Measurements from ENCODE around the gene LGR6.
A peak's percentile ranks its signal among the peaks of the same experiment; 100 is the strongest.
"Not testable (repeated sequence)": the region's sequence is repeated elsewhere in the genome, so short reads cannot be mapped to it uniquely, and the experiment has no call there.

LGR6 gene

GRCh38 chr1:202224453-202224852 is 30.9 kb downstream of the LGR6 start:
- DNase-seq: no peak

GRCh38 chr1:202225131-202225530 is 31.5 kb downstream of the LGR6 start:
- DNase-seq: no peak

DNA sequence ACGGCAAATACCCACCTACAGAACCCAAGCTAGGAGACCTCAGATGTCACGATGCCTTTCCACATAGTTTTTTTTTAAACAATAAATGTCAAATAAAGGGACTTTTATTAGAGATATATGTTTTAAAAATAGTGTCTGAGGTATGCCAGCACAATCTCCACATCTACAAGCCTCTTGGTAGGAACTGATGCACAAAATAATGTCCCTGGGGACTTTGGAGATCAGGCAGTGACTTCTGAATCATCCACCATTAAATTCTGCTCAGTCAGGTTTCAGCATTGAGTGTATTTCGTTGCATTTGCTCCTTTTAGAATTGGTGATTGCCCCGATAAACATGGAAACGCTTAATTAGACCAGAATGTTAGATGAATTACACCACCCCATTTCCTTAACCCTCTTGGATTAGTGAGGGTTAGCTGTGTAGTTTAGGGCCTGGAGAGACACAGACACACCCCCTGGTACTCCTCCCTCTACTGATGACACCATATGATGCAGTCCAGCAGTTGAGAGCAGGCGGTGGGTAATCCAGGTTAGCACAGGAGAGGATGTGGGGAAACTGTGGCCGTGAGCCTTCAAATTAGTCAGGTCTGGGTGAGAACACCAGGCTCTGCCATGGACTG is 33.6 kb downstream of the LGR6 start:
- DNase-seq: no peak

GRCh38 chr1:202227997-202228401 is 34.4 kb downstream of the LGR6 start:
- no peak for DNase-seq

DNA sequence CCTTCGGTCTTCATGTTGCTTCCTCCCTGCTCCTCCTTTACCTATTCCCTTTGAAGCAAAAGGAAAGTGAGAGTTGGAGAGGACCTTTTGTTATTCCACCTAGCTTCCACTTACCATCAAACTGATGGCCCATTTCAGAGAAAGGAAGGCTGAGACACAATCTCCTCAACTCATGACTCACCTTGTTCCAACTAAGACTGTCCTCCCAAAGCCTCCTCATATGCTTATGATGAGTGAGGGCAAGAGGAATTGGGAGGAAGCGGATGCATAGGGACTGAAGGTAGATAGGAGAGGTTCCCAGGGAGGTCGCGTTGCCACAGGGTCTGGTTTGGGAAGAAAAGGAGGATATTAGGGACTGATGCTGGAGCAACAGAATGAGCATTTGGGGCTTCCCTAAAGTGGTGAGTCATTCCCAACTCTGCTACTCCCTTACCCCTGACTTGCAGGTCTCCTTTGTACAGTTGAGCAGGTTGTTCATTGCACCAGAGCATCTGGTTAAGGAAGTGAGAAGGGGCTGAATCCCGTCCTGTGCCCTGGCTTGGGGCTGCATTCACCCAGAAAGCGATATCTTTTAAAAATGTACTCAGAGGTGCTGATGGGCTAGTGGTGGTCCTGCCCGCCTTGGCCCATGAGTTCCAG is 35.0 kb downstream of the LGR6 start:
- DNase-seq: no peak

DNA sequence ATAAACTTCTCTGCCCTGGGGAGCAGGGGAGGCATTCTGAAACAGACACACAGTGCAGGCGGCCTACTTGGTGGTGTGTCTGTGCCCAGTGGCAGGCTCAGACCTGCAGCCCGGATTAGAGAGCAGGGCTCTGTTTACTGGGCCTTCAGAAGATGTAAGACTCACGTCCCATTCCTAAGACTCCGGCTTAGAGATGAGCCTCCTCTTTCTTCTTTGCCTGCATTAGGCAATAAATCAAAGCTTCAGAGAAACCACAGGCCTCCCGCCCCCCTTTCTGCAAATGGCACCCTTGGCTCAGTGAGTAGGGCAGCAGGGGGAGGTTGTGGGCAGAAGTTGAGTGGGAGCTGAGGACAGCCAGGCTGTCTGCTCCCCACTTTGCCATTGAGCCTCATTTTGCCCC is 35.8 kb downstream of the LGR6 start:
- no peak for DNase-seq

- no peak for DNase-seq
Observed at GRCh38 chr1:202230061-202230938, 36.7 kb downstream of the LGR6 start.

DNA sequence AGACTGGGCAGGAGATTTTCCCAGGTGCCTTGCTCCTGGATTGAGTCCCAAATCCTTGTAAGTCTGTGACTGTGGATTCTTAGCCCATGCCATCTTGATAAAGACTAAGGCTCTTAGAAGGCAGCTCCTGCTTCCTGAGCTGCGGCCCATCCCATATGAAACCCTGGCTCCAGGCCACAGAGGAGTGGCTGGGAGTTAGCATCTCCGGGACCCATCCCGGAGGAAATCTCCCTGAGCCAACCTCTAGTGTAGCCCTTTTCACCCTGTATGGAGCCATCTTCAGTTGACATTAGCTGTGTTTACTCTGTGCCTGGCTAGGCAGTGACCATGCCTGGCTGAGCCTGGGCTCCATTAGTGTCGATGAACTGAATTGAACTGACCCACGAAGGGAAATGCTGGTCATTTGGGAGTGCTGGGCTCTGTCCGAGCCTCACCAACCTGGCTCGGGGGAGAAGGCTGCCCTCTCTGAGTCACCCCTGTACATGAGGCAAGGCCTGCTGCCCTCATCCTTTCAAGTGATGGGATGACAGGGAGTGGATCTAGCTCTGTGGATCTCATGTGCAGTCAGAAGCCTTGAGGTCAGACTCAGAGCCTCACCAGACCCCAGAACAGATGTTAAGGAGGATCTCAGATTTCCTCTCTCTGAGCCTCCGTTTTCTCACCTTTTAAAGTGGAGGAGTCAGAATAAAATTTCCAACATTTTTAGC is 37.5 kb downstream of the LGR6 start:
- no peak for DNase-seq

GRCh38 chr1:202233171-202233570 is 39.6 kb downstream of the LGR6 start:
- DNase-seq: no peak

- DNase-seq: no peak
Observed at GRCh38 chr1:202233804-202234203, 40.2 kb downstream of the LGR6 start.

- DNase-seq: no peak
Observed at GRCh38 chr1:202234331-202235002, 40.9 kb downstream of the LGR6 start.

DNA sequence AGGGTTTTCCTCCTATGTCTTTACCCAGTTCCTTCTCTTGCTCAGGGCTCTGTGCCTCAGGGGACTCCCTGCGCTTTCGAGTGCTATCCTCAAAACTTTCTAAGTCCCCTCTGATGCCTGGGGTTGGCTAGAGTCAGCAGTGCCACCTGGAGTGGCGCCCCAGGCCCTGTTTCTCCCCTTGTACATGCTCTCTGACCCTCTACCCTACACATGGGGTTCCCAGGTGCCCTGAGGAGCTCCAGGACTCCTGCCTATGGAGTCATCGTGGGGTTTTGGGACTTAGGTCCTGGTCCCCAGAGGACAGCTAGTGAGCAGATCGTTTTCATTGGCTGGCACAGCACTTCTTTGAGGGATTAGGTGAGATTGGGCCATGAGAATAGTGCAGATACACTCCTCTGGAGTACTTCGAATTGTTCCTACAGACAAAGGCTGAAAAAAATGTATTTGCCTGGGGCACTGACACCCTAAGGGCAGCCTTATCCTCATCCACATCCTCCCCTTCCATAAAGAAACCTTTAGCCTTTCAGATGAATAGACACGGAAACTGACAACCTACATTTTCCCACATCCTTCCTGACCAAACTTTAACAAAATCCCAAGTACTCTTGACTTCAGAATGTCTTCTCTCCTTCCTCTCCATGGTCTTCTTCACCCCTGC is 41.5 kb downstream of the LGR6 start:
- no peak for DNase-seq

DNA sequence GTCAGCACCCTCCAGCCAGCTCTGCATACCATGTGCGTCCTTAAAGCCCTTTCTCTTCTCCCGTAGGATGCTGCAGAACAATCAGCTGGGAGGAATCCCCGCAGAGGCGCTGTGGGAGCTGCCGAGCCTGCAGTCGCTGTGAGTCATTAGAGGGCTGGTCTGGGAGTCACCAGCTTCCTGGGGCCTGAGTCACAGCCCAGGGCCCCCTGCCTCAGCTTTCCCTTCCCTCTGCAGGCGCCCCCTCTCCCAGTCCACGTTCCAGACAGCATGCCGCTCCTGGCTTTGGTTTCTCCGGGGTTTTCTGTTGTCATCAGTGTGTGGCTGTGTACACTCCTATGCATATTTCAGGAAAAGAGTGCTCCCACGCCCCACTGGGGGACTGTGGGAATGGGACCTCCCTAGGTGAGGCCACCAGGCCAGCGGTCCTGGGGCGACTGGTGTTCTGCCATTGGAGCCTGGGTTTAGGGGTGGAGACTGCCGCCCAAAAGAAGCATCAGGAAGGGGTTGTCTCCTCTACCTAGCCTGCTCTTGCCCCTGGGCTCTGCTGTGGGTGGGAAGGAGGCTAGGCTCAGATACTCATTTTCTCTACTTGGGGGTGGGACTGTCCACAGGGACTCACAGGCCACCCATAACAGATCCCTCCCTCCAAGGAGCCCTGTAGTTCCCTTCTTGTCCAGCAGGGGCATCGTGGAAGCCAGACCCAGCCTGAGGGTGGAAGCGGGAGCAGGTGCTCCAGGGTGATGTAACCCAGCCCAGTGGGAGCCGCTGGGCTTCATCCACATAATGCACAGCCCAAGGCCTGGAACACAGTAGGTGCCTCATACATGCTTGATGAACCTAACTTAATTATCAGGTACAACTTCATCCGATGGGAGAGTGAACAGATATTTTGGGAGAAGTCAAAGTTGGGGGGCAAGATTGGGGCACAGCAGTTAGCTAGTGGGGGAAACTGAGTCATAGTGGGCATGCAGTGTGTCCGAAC is 42.5 kb downstream of the LGR6 start:
- peak; percentile 75 for DNase-seq

- no peak for DNase-seq
Observed at GRCh38 chr1:202237052-202237451, 43.5 kb downstream of the LGR6 start.

DNA sequence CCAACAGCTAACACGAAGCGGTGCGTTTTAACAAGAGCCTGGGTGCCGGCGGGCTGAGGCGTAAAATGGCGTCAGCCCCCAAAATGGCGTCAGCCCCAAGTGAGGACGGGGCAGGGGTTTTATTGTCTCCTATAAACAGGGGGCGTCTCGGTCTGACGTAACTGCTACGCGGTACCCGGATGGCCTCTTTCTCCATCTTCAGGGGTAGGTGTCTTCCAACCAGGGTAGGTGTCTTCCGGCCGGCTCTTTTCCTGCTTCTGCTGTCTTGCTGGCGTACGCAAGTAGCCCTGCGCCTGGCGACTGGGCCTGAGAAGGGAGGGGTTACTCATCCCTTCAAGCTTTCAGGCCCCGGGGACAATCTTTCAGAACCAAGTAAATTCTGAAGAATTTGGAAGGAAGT is 45.3 kb downstream of the LGR6 start:
- no peak for DNase-seq

DNA sequence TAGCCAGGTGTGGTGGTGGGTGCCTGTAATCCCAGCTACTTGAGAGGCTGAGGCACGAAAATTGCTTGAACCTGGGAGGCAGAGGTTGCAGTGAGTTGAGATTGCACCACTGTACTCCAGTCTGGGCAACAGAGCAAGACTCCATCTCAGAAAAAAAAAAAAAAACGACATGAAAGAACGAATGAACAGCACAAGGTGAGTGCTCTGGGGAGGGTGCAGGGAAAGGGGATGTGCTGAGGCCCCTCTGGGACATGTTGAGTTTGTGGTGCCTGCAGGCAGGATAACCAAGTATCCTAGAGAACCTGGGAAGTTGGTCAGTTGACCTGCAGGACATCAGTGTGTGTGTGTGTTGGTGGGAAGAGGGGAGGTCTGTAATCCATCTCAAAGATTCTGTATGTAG is 46.6 kb downstream of the LGR6 start:
- not testable (repeated sequence) for DNase-seq

GRCh38 chr1:202240956-202241355 is 47.4 kb downstream of the LGR6 start:
- no peak for DNase-seq

DNA sequence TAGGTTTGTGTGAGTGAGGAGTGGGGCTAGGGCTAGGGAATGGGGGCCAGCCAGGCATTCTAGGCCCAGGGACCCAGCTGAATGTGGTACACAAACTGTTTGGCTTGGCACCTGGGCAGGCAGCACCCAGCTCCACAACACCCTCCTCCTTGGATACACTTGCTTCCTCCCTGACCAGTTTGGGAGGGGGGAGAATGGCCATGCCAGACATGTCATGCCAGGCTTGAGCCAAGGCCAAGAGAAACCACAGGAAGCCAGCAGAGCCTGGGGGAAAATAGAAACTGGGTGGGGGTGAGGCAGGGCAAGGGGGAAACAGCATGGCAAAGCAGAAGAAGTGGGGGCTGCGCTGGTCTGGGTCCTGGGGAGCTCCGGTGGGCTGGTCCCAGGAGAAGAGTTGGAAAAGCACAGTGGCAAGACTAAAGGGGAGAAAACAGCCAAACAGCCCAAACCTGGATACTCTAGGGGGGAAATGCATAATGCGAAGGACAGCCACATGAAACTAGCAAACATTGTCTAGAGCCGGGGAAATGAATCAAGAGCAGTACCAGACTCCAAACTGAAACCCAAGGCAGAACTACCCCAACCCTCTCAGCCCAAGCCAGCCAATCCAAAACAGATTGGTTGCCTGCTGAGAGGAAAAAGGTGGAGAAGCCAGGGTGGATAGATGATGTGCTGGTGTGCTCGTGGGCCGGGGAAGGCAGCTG is 47.9 kb downstream of the LGR6 start:
- no peak for DNase-seq

GRCh38 chr1:202242080-202242419 is 48.5 kb downstream of the LGR6 start:
- DNase-seq: no peak

GRCh38 chr1:202243006-202243405 is 49.4 kb downstream of the LGR6 start:
- DNase-seq: no peak
